Ishikawa (cell line): ENCODE data around the gene MYH10.

Experiments
- CEBPB ChIP-seq: IDR thresholded peaks from 2 replicates; pipeline ENCODE4 v1.6.1; 2012
- CREB1 ChIP-seq: IDR thresholded peaks from 2 replicates; pipeline ENCODE4 v1.6.1; 2012; ENCODE audit warnings: low read depth
- EGR1 ChIP-seq: IDR thresholded peaks from 2 replicates; pipeline ENCODE4 v1.6.1; 2012
- EP300 ChIP-seq: IDR thresholded peaks from 2 replicates; pipeline ENCODE4 v1.6.1; 2012; ENCODE audit warnings: borderline replicate concordance
- FOXM1 ChIP-seq: IDR thresholded peaks from 2 replicates; pipeline ENCODE4 v1.6.1; 2012; ENCODE audit warnings: low read depth, borderline replicate concordance
- NFIC ChIP-seq: IDR thresholded peaks from 2 replicates; pipeline ENCODE4 v1.6.1; 2012
- RAD21 ChIP-seq: IDR thresholded peaks from 2 replicates; pipeline ENCODE4 v1.6.1; 2012; ENCODE audit warnings: low read depth
- TAF1 ChIP-seq: IDR thresholded peaks from 2 replicates; pipeline ENCODE4 v1.6.1; 2012; ENCODE audit warnings: low read depth, mild to moderate bottlenecking
- TCF12 ChIP-seq: IDR thresholded peaks from 2 replicates; pipeline ENCODE4 v1.6.1; 2012; ENCODE audit warnings: low read depth
- TEAD4 ChIP-seq: IDR thresholded peaks from 2 replicates; pipeline ENCODE4 v1.6.1; 2012
- YY1 ChIP-seq: IDR thresholded peaks from 2 replicates; pipeline ENCODE4 v1.6.1; 2012; ENCODE audit warnings: low read depth
- ZBTB7A ChIP-seq: IDR thresholded peaks from 2 replicates; pipeline ENCODE4 v1.6.1; 2012; ENCODE audit warnings: low read depth
- TF ChIP-seq, protein P1 (sequence below): IDR thresholded peaks from 2 replicates; pipeline ENCODE4 v1.6.1; 2012
- TF ChIP-seq, protein P2 (sequence below): IDR thresholded peaks from 2 replicates; pipeline ENCODE4 v1.6.1; 2012
- TF ChIP-seq, protein P3 (sequence below): IDR thresholded peaks from 2 replicates; pipeline ENCODE4 v1.6.1; 2012; ENCODE audit warnings: low read depth, mild to moderate bottlenecking

Gene MYH10

DNA sequence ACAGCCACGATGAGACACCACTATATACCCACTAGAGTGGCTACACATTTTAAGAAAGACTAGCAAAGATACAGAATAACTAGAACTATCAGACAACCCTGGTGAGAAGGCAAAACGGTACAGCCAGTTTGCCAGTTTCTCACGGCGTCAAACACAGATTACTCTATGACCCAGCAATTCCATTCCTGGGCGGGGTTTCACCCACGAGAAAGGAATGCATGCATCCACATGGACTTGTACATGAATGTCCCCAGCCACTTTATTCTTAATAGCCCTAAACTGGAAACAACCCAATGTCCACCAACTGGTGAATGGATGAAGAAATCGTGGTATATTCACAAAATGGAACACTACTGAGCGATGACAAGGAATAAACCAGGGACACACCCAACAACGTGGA is 74.5 kb downstream of the MYH10 start:
- TF ChIP-seq CEBPB, result no peak
- no peak for TF ChIP-seq TCF12
- TF ChIP-seq RAD21, result no peak
- TF ChIP-seq, protein P1, sequence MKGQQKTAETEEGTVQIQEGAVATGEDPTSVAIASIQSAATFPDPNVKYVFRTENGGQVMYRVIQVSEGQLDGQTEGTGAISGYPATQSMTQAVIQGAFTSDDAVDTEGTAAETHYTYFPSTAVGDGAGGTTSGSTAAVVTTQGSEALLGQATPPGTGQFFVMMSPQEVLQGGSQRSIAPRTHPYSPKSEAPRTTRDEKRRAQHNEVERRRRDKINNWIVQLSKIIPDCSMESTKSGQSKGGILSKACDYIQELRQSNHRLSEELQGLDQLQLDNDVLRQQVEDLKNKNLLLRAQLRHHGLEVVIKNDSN, result no peak
- TF ChIP-seq FOXM1, result no peak
- TF ChIP-seq ZBTB7A, result no peak
- TF ChIP-seq, protein P2, sequence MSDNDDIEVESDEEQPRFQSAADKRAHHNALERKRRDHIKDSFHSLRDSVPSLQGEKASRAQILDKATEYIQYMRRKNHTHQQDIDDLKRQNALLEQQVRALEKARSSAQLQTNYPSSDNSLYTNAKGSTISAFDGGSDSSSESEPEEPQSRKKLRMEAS, result no peak
- TF ChIP-seq YY1, result no peak
- TF ChIP-seq, protein P3, sequence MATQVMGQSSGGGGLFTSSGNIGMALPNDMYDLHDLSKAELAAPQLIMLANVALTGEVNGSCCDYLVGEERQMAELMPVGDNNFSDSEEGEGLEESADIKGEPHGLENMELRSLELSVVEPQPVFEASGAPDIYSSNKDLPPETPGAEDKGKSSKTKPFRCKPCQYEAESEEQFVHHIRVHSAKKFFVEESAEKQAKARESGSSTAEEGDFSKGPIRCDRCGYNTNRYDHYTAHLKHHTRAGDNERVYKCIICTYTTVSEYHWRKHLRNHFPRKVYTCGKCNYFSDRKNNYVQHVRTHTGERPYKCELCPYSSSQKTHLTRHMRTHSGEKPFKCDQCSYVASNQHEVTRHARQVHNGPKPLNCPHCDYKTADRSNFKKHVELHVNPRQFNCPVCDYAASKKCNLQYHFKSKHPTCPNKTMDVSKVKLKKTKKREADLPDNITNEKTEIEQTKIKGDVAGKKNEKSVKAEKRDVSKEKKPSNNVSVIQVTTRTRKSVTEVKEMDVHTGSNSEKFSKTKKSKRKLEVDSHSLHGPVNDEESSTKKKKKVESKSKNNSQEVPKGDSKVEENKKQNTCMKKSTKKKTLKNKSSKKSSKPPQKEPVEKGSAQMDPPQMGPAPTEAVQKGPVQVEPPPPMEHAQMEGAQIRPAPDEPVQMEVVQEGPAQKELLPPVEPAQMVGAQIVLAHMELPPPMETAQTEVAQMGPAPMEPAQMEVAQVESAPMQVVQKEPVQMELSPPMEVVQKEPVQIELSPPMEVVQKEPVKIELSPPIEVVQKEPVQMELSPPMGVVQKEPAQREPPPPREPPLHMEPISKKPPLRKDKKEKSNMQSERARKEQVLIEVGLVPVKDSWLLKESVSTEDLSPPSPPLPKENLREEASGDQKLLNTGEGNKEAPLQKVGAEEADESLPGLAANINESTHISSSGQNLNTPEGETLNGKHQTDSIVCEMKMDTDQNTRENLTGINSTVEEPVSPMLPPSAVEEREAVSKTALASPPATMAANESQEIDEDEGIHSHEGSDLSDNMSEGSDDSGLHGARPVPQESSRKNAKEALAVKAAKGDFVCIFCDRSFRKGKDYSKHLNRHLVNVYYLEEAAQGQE, result no peak
- TF ChIP-seq CREB1, result no peak
- TF ChIP-seq TEAD4, result no peak
- TF ChIP-seq EGR1, result no peak
- no peak for TF ChIP-seq NFIC
- TF ChIP-seq EP300, result no peak

DNA sequence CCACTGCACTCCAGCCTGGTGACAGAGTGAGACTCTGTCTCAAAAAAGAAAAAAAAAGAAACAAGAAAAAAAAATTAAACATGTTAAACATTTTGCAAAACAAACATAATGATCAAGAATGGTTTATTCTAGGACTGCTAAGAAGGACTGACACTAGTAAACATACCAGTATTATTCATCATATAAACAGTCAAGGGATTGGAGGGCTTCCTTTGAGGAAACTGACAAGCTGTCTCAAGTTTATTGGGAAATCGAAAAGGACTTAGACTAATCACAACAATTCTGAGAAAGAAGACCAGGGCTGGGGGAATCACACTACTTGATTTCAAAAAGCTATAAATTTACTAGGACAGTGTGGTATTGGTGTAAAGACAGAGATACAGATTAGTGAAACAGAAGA is 75.5 kb downstream of the MYH10 start:
- no peak for TF ChIP-seq EP300
- no peak for TF ChIP-seq CEBPB
- no peak for TF ChIP-seq TEAD4
- no peak for TF ChIP-seq RAD21
- no peak for TF ChIP-seq EGR1
- TF ChIP-seq CREB1, result no peak
- TF ChIP-seq, protein P2, result no peak
- TF ChIP-seq YY1, result no peak
- TF ChIP-seq ZBTB7A, result no peak

DNA sequence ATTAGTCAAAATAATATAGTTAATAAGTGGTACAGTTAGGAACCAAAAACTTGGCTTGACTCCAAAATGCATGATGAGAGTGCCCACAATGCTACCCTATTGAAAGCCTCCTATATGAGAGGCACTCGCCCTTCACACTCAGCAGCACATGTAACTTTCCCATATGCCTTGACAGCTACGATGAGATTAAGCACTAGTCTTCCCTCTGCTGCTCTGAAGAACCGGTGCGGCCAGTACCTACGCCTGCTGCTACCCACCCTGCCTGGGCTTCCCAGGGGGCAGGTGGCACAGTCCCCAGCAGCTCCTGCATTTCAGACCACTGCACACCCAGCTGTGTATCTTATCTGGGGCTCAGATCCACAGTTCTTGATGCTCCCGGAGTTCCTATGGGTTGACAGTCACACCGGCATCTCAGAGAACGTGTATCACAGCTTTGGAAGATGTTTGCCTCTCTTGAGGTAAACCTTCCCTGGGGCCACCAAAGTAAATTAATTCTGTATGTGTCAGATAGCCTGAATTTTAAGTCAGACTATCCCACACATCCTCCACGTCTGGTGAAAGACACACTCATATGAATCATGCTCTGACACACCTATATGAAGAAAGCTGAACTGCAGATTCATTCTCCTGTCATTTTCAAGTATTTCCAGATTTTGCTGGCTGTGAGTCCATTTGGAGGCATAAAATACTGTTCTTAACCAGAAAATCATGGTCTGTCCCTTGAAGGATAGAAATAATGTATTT is 77.8 kb downstream of the MYH10 start:
- no peak for TF ChIP-seq RAD21
- TF ChIP-seq YY1, result no peak
- TF ChIP-seq EGR1, result no peak
- no peak for TF ChIP-seq NFIC
- TF ChIP-seq, protein P1, result no peak
- no peak for TF ChIP-seq EP300
- no peak for TF ChIP-seq CREB1
- no peak for TF ChIP-seq ZBTB7A

DNA sequence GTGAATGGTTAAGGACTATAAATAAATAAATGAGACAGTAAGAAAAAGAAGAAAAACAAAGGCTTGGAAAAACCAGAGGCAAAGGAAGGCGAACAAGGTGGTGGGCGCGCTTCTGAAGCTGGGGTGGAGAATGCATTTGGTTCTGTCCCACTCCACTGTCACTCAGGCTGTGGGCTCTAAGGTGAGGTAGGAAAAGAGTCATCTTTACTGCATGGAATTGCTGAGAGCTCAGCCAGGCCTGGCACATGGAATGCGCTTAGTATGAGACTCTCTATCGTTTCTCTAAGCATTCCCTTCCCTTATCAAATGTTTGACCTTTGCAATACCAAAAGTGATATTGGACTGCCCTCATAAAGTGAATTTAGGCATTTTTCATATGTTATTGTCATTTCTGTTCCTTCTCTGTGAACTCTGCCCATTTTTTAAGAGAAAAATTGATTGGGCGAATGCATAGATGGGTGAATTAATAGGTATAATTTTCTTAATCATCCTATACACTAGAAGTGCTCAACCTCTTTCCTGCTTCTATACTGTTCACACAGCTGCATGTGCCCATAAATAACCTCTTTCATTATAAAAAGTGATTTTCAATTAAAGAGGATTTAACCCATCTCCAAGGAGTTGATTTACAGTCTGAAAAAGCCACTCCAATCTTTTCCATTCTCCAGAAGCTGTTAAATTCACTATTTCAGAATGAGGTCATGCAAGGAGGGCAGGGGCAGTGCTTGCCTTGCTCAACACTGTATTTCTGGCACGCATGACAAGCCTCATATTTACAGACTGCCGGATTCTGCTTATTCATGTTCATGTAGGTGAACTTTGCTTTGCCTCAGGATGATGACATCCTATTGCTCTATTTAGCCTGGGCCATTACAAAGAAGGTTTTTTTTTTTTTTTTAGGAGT is 87.7 kb downstream of the MYH10 start:
- no peak for TF ChIP-seq TAF1
- TF ChIP-seq TCF12, result no peak
- TF ChIP-seq, protein P1, result no peak
- no peak for TF ChIP-seq ZBTB7A
- TF ChIP-seq EGR1, result no peak
- no peak for TF ChIP-seq FOXM1
- TF ChIP-seq RAD21, result no peak
- TF ChIP-seq CEBPB, result no peak
- TF ChIP-seq, protein P3, result no peak
- no peak for TF ChIP-seq CREB1
- TF ChIP-seq YY1, result no peak
- TF ChIP-seq NFIC, result no peak
- TF ChIP-seq, protein P2, result no peak

DNA sequence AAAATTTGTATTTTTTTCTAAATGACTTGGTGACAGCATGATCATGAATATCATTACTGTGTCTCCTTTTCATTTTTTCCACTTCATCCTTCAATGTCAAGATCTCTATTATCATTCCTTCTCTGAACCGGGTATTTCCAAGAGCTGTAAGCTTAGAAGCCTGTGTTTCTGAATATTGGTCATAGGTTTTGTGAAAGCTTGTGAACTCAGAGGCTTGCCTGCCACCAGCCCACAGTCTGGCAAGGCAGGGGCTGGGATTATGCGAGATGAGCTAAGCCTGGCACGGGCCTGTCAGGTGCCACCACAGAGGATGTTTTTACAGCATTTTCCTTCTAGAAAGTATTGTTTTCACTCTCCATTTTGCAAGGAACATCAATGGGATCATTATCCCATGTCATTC is 92.8 kb downstream of the MYH10 start:
- TF ChIP-seq RAD21 (no peak), ZBTB7A (no peak), TAF1 (no peak), TEAD4 (no peak), CEBPB (no peak), CREB1 (no peak), YY1 (no peak)
- TF ChIP-seq, protein P3, result no peak
- TF ChIP-seq, protein P1, result no peak
